SIG-M5 (cell line): ENCODE results near the gene LIME1.

Experiments used
- DNase-seq: peaks from one replicate; lab custom pipeline; 2025; lab: John Stamatoyannopoulos, UW

The LIME1 gene

DNA sequence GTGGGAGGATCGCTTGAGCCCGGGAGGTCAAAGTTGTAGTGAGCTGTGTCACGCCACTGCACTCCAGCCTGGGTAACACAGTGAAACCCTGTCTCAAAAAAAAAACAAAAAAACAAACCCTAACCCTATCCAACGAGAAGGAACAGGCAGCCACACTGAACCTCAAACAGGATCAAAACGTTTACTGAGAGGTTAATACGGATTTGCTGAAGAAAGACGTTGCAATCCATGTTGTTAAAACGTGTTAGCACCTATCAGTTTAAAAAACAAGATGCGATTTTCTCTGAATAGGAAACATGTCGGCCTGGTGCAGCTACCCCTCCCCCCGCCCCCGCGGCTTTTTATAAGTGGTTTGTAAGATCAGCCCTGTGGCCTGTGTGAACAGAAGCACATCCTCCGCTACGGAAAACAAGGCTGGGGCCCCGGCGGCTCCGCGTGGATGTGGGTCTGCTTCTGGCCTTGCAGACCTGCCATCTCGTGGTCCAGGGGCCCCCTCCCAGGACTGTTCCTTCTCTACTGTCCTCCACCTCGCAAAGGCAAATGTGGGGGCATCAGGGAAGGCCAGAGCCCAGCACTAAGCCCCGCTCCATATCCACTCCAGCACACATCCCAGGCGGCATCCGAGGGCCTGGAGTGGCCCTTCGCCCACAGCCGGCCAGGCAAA lies 14.5 kb downstream of the LIME1 start:
- DNase-seq: no peak

GRCh38 chr20:63751471-63752271 lies 15.2 kb downstream of the LIME1 start:
- DNase-seq: no peak

DNA sequence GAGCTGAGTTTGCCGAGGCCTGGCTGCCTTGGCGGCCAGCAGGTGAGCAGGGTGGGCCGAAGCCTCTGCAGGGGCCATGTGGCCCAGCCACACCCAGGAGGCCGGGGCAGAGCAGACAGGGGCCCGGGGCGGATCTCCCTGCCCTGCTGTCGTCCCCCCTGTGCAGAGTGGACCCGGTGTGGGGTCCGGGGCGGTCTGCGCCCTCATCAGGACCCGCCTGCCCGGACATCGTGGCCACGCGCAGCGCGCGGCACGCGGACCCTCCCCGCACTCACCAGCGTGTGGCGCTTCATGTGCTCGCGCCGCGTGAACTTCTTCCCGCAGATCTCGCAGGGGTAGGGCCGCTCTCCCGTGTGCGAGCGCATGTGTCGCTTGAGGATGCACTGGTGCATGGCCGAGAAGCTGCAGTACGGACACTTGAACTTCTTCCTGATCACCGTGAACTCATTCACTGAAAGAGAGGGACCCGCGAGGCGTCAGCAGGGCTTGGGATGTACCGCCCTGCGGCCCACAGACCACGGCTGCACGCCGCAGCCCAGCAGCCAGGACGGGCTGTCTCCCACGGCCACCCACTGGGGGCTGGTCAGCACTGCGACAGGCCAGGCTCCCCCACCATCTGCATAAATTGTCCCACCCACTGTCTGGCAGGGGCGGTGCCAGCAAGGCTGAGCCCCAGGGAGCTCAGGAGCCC lies 16.1 kb downstream of the LIME1 start:
- no peak for DNase-seq

DNA sequence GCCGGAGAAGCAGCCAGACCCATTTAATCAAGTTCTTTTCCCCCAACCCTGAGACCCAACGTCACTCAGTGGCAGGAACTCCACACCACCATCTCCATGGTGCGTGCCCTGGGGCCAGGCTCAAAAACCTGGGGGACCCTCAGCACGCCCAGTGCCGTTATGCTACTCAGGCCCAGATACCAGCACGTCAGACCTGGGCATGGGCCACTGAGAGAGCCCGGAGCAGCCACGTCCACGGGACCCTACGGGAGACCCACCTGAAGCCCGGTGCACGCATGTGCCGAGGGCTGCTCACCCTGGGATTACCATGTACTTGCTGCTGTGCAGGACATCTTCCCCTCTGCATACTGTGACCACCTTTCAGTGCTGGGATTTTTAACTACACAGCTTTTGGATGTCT lies 16.9 kb downstream of the LIME1 start:
- no peak for DNase-seq

- DNase-seq: no peak
These were observed 17.5 kb downstream of the LIME1 start for GRCh38 chr20:63754008-63754407.

DNA sequence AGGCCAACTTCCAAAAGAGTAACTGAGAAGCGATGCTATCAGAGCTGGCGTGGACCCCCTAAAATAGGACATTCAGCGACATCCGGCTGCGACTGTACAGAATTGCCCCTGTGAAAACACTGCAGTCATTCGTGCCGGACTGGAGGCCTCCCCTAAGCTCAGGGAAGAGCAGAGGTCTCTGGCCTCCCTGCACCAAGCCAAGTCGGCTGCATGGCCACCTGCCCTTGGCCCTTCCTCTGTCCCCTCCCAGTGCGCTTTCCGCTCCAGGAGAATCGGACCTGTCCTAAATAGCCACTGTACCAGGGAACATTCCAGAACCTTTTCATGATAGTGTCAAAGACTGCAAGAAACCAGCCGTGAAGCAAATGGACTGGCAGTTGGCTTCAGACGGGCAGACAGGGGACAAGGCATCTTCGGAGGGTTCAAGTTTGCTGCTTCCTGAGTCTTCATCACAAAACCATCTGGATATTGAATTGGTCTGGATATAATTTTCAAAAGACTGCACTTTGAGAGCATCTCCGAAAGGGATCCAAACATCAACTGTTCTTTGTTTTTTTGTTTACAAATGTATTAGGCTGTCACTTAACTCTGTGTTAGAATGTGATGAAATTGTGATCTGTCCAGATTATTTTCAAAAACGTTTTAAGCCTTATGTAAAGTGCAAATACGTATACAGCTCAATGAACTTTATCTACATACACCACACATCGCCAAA lies 19.6 kb downstream of the LIME1 start:
- no peak for DNase-seq

DNA sequence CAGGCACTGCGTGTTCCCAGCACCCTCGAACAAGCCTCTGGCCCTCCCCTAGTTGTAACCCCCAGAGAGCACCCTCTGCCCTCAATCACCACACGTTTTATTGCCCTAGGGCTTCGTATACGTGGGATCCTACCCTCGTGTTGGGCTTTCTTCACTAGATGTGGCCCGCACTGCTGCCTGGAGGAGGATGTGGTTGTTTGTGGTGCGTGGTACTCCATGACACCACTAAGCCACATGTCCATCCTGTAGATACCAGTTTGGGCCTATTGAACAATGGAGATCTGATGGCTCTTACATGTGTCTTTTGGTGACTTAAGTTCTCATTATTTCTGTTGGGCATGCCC lies 20.2 kb downstream of the LIME1 start:
- no peak for DNase-seq

GRCh38 chr20:63758152-63758551 lies 21.7 kb downstream of the LIME1 start:
- no peak for DNase-seq

- no peak for DNase-seq
These were observed 23.0 kb downstream of the LIME1 start for GRCh38 chr20:63759377-63759901.

GRCh38 chr20:63765082-63765873 lies 28.8 kb downstream of the LIME1 start:
- no peak for DNase-seq

DNA sequence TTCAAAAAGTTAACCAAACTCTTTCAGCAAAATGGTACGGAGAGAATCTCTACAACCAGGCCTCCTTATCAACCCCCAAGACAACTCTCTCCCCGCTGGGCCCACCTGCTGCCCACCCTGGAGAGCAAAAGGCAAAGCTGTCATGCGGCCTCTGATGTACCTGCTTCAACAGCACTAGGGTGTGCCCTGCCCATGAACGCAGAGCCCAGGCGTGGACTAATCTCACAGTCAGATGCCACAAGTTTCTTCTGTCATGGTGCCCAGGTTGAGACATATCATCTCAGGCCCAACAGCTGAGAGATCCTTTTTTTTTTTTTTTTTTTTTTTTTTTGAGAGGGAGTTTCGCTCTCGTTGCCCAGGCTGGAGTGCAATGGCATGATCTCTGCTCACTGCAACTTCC lies 29.4 kb downstream of the LIME1 start:
- no peak for DNase-seq

DNA sequence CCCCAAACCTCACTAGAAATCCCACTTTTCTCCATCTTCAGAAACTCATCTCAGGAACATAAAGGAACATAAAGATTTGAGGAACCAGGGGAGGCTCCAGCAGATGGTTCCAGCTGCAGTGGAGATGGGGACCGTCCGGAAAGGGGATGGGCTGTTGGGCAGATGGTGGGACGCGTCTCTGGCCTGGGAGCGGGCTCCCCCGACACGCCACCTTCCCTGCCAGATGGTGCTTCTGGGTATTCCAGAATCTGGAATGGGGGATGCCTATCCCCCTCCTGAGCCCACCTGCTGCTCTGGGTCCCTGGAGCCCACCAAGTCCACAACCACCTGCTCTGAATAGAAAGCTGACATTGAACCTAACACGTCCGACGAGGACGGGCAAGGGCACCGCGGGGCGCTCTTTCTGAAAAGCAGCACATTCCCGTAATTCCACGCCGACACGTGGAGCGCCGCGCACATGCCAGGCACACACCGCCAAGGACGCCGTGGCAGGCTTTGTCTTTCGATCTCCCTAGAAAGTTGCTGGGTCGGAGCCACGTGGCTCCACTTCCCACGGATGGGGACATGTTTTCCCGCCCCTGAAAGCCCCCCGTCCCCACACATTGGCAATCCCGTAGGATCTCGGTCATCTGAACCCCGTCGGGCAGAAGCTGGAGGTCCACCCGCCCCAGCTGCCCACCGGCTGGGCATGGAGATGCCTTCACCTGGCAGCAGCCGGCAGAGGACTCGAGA lies 30.4 kb downstream of the LIME1 start:
- DNase-seq: no peak

DNA sequence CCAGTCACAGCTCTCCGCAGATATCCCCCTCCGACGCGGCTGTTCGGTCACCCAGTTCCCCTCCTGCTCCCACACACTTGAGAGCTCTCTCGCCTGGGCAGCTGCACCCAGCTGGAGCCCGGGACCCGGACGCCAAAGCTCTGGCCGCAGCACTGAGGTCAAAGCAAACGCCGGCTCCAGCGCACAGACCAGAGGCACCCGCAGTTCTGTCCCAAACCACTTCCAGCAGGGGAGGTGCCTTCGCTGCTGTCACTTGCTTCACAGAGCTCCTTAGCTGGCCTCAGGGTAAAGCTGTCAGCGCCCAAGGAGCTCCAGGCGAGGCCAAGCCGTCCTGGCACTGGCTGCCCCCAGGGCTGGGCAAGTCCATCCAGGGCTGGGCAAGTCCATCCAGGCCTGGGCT lies 31.0 kb downstream of the LIME1 start:
- no peak for DNase-seq

DNA sequence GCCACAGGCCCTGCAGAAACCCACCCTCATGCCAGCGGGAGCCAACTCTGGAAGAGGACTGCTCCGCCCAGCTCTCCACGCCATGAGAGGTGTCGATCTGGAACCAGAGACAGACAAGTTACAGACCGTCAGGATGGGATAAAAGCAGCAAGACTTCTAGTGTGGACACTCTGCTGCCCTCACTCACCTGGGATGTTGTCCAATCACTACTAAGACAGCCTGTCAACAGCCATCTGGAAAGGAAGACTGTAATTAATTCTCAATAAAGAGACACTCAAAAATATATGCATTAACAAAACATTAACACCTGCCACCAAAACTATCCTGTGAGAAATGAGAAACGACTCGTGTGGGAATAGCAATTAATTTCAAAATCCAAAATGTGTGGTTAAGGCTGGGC lies 31.4 kb downstream of the LIME1 start:
- no peak for DNase-seq

DNA sequence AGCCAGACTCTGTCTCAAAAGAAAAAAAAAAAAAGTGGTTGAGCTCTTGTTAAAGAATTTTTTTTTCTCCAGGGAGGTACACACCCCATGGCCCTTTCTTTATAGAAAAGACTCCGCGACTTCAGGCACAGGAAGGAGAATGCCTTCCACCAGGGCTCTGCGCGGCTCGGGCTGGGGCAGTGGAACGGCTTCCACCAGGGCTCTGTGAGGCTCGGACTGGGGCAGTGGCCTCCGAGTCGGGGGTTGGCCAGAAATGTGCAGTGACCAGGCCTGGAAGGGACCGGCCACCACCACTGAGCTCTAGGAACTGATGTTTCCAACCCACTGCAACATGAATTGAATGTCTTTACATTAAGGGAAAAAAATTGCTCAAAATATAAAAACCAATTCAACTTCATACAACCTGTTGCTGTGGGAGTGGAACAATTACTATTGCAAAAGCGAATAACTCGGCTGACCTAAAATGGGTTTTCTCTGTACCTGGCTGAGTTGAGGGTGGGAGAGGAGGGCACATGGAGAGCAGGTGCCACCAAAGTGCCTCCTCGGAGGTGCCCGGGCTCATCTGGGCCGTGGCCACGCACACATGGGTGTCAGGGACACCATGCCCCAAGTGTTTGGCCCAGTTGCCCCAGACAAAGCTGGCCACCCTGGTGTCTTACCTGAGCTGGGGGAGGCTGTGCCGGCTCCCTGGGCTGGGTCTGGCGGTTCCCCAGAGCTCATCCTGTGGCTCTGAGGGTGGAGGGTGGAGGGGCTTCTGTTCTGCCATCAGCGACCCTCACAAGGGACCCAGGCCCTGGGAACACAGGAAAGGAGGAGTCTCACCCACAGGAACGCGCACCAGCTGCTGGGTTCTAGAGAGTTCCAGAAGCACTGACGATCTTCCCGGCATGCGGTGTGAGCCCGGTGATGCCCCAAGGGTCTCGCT lies 32.4 kb downstream of the LIME1 start:
- DNase-seq: no peak

- DNase-seq: no peak
These were observed 33.5 kb downstream of the LIME1 start for GRCh38 chr20:63769891-63770474.

- DNase-seq: no peak
These were observed 34.7 kb downstream of the LIME1 start for GRCh38 chr20:63771046-63771707.

GRCh38 chr20:63772781-63773518 lies 36.5 kb downstream of the LIME1 start:
- no peak for DNase-seq
